Stimulated activated naive CD4-positive, alpha-beta T cell (primary cell): ENCODE results near the gene EGLN3.

Experiments used
- DNase-seq, 6 experiments: peaks; one replicate each; lab custom pipeline; 2025; lab: John Stamatoyannopoulos, UW

The EGLN3 gene

GRCh38 chr14:33910435-33910834, 40.4 kb downstream of the EGLN3 start:
- DNase-seq = no peak

- DNase-seq = no peak
Observed at GRCh38 chr14:33909380-33910084, 41.3 kb downstream of the EGLN3 start.

DNA sequence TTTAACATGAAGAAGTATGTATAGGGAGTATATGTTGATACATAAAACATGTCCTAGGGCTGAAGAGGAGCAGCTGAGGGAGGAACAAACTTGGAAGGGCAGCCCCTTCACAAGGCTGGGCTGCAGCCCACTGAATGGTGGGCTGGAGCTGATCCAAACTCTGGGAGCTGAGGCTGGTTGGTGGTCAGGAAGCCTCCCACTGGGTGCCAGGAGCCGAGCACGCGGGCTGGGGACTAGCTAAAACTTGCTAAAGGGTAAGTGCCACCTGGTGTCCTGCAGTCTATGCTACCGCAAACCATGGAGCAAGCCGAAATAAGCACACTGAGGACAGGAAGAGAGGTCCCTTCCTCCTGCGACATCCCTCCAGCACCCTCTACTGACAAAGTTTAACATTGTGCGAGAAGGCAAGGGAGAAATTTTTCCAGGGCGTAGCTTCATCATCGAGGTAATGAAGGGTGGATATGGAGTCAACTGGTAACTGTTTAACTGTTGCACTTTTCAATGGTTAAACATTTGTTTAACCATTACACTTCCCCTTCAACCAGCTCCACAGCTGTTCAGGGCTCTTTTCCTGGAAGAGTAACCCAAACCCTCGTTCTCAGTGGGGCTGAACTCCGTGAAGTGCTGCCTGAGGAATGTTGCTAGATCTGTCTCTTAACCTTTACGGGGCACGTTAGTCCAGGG, 42.2 kb downstream of the EGLN3 start:
- DNase-seq = no peak

GRCh38 chr14:33906968-33907367, 43.9 kb downstream of the EGLN3 start:
- no peak for DNase-seq

DNA sequence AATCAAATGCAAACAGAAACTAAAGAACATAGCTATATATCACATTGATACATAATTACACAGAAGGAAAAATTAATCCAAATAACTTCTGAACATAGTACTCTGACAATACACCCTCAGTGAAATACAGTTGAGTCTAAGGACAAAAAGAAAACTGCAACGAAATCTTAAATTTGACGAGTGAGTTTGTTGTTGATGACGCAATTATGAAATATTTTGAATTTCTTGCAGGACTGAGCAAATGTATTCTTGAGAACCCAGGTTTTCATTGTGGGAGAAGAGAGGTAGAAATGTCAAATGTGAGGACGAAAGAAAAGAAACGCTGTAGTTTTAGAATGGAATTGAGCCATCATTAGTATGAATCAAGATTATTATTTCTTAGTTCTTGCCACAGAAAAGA, 46.3 kb downstream of the EGLN3 start:
- DNase-seq = no peak

- no peak for DNase-seq
Observed at GRCh38 chr14:33903369-33903768, 47.5 kb downstream of the EGLN3 start.

DNA sequence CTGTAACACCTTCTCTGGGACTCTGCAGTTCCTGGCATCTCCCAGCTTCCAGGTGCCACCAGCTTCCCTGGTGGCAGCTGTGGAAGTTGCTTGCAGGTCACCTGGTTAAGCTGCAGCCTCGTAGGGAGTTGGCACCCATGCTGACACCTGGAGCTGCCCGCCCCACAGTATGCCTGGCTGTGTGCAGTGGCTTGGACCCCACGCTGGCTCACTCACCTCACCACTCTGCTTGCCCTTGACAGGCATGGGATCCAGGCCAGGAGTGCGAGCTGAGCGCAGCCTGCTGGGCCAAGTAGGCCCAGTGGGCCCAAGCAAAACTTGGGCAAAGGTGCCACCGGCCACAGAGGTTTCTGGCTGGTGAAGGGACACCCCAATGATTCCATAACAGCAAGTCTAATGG, 48.5 kb downstream of the EGLN3 start:
- DNase-seq = no peak

DNA sequence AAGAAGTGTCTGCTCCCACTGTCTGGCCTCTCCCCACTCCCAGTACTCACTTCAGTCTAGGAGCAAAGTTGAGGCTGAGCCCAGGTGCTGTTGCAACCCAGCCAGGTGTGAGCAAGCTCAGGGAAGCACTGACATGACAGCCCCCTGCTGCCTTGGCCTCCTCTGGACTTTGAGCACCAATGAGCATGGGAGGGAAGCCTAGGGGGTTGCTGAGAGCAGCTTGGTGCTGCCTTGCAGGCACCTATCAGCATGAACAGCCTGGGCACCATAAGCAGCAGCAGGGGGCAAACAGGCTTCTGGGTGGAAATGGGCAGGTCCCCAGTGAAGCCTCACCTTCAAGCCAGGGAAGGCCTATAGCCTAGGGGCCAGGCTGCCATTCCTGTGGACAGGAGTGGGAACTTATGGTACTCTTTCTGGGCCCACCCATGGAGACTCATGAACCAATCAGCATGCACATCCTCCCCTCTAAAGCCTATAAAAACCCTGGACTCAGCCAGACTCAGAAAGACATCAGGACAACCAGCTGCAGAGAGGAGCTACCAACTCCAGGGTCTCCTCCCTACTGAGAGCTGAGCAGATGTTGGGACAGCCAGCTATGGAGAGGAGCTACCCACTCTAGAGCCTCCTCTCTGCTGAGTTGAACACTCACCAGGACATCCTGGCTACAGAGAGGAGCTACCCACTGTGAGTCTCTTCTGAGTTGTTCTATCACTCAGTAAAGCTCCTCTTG, 49.3 kb downstream of the EGLN3 start:
- DNase-seq = no peak

DNA sequence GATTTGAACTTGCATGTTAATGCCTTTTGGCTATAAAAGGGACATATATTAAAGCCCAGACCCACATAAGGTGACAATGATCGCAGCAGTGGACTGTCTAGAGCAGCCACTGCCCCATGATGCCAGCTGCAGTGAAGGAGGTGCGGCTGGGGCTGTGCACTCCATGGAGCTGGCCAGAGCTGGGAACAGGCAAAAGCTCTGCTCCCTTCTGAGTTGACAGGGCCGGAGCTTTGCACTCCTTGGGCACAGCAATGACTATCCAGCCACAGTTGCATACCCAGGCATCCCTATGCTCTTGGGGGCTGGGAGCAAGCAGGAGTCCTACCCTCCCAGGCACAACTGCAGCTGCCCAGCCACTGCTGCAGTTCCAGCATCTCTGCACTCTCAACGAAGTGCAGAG, 50.2 kb downstream of the EGLN3 start:
- no peak for DNase-seq

DNA sequence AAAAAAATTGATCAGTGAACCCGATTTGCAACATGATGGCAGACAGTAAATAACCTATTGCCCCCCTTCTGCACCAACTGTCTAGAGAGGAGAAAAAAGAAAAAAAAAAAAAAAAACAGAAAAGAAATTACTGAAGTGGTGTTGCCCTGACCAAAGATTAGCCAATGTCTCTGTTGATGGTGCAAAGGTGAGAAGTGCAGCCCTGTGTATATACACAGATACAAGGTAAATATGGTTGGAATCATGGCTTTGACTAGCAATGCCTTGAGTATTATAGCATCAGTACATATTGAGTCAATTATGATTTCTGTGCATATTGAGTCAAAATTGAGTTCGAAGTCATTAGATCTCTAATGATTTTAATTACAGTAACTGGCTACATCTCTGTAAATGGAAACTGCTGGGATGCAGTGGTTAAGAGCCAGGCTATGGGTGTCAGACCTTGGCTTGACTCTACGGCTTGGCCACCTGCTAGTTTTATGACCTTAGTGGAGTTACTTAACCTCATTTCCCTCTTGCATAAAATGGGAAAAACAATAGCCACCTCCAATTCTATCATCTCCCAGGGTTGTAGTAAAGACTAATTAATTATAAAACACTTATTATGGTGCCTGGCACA, 51.0 kb downstream of the EGLN3 start:
- no peak for DNase-seq

DNA sequence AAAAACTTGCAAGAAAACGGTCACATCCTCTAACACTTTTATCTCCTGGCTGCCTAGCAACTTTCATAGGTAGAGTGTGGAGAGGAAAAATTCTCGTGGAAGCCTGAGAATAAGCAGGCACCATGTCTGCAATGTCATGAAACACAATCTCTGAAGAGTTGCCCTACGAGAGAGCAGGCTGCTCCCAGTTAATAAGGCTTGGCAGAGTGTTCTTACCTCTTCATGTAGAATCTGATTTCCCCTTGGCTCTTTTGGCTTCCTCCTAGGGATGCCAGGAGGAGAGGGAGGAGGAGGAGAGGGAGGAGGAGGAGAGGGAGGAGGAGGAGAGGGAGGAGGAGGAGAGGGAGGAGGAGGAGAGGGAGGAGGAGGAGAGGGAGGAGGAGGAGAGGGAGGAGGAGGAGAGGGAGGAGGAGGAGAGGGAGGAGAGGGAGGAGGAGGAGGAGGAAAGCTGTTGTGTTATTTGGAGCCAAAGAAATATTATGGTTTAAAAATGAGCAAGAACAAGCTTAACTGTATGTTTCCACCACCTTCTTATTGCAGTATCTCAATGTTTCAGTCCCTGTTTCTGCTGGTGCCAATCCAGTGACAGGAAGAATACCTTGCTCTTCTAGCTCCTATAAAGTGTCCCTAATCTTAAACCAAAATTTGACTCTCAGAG, 52.9 kb downstream of the EGLN3 start:
- no peak for DNase-seq

DNA sequence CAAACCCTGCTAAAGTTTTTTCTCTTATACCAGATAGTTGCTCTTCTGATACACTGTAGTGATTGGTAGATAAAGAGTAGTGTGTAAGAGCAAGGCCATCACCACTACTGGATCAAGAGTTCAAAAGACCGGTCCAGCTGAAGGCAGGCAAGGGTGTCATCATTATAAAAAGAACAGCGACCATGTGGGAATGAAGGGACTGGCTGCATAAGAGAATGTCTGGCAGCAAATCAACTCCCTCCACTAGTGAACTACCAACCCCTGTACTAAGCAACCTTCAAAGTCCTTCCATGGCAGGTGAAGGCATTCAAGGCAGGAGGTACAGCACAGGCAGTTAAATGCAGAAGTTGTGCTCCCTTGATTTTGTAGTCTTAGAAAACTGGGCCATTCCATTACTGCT, 53.5 kb downstream of the EGLN3 start:
- no peak for DNase-seq

GRCh38 chr14:33894339-33894738, 56.5 kb downstream of the EGLN3 start:
- no peak for DNase-seq

DNA sequence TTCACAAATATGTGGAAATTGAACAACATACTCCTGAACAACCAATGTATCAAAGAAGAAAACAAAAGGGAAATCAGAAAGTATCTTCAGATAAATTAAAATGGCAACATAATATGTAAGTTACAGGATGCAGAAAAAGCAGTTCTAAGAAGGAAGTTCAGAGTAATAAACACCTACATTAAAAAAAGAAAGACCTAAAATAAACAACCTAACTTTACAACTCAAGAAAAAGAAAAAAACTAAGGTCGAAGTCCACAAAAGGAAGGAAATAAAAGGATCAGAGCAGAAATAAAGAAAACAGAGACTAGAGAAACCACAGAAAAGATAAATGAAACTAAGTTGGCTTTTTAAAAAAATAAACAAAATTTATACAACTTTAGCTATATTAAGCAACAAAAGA, 59.2 kb downstream of the EGLN3 start:
- DNase-seq = no peak

DNA sequence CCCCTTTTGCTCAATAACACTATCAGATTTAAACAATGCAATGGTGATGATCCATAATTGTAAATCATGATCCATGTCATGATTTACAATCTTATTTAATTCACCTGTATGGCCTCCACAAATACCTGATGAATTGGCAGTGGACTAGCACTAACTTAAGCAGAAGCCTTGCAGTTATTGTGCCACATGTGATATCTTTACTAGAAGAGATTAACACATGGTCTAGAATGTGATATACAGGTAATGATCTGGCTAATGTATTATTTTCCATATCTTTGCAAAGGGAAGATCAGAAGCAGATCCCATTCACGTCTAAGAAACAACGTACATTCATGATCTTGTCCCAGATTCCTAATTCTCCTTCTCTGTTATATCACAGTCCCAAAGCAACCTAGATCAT, 66.0 kb downstream of the EGLN3 start:
- DNase-seq = no peak

DNA sequence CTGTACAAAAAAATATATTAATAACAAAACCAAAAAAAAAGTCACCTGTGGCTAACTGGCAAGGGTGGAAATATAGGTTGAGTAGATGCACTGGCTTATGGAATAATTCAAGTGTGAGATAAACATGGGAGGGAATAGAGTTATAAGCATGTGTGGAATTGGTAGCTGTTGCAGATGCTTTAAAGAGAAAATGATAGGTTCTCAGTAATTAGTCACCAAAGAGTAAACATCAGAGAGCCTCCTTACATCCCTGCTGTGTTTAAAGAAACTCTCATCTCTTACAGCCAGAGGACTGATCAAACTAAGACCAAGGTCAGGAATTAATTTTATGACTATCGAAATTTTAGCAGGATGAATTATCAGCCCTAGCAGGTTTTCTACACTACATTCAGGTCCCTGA, 70.5 kb downstream of the EGLN3 start:
- DNase-seq = no peak

GRCh38 chr14:33879684-33880286, 71.1 kb downstream of the EGLN3 start:
- DNase-seq = no peak

DNA sequence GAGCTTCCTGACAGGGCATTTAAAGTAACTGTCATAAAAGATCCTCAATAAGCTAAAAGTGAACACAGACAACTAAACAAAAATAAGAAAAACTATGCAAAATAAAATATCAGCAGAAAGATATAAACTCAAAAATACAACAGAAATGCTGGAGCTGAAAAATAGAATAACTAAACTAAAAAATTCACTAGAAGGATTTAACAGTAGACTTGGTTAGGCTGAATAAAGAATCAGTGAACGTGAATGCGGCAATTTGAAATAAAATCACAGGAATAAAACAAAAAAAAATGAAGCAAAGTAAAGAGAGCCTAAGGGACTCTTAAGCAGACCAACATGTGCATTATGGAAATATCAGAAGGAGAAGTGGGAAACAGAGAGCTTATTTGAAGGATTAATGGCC, 74.6 kb downstream of the EGLN3 start:
- no peak for DNase-seq
